ENCODE results near the gene EEF1AKMT3. TPM values are rescaled to one million over a fixed set of nuclear protein-coding genes. Genes with fewer than 3 reads are reported as not detected.
"Not testable (repeated sequence)": the region's sequence is repeated elsewhere in the genome, so short reads cannot be mapped to it uniquely, and the experiment has no call there.

EEF1AKMT3 gene
- total RNA-seq, 1 experiment from 2014 or later: 9.3 TPM

DNA sequence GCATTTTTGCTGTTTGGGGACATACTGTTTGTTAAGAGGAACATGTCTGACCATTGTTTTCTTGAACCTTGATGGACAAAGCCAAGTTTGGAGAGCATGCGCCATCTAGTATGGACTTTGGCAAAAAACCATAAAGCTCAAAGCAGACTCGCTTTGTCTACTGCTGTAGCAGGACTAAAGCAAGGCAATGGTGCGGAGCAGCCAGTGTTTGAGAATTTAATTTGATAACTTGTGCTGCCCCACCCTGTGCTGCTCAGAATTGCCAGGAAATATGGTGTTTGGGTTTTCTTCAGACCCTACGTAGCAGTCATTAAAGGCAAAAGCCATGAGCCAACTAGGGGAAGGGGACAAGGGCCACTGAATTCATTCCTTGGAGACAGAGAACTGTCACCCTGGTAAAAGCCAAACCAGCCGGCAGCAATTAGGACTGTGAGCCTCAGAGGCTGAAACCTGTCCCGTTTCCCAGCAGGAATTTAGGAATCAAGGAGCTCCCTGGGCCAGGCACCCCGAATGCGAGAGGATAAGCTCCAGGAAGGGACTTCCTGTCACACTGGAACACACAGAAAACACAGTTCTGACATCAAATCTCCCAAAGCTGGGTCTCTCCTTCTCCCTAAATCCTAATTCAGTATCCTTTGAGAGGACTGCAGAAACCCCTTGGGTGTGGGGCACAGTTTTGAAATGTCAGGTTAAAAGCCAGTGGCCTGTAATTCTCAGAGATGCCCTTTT lies 45.0 kb downstream of the EEF1AKMT3 start:
- Histone ChIP-seq H3F3A (ENCODE audit: low read length, unreplicated experiment) (no peaks in the 10 kb centered on the region), H3K27me3 (ENCODE audit: low read length) (no peaks in the 10 kb centered on the region), H3K4me2 (ENCODE audit: low read length) (no peak overlapping the region), H3K4me1 (ENCODE audit: insufficient read depth, low read length) (peaks cover 5% of the 10 kb centered on the region; the same call in 1 of the 2 replicates), H3K36me3 (ENCODE audit: low read depth, low read length) (no peaks in the 10 kb centered on the region), H3K9me2 (replicated peaks; ENCODE audit: low read length) (no peaks in the 10 kb centered on the region), H3K79me2 (ENCODE audit: low read length) (no peaks in the 10 kb centered on the region), H4K20me1 (ENCODE audit: low read length) (no peaks in the 10 kb centered on the region), H3K4me3 (ENCODE audit: low read length) (no peak overlapping the region), H3K9ac (ENCODE audit: low read length) (no peak overlapping the region), H2AFZ (ENCODE audit: low read length) (no peak overlapping the region), H3K27ac (ENCODE audit: low read length) (no peak overlapping the region), H3K9me3 (ENCODE audit: low read length) (no peaks in the 10 kb centered on the region)
- TF ChIP-seq EZH2phosphoT487 (IDR thresholded peaks at IDR 0.05; ENCODE audit: borderline replicate concordance, low read length): no peak
- TF ChIP-seq EZH2 (IDR thresholded peaks at IDR 0.05; ENCODE audit: low read length, unreplicated experiment): no peak
- TF ChIP-seq, protein P1, sequence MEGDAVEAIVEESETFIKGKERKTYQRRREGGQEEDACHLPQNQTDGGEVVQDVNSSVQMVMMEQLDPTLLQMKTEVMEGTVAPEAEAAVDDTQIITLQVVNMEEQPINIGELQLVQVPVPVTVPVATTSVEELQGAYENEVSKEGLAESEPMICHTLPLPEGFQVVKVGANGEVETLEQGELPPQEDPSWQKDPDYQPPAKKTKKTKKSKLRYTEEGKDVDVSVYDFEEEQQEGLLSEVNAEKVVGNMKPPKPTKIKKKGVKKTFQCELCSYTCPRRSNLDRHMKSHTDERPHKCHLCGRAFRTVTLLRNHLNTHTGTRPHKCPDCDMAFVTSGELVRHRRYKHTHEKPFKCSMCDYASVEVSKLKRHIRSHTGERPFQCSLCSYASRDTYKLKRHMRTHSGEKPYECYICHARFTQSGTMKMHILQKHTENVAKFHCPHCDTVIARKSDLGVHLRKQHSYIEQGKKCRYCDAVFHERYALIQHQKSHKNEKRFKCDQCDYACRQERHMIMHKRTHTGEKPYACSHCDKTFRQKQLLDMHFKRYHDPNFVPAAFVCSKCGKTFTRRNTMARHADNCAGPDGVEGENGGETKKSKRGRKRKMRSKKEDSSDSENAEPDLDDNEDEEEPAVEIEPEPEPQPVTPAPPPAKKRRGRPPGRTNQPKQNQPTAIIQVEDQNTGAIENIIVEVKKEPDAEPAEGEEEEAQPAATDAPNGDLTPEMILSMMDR (conservative IDR thresholded peaks at IDR 0.05; ENCODE audit: low read depth, low read length): no peak
- POLR2A ChIA-PET (ENCODE audit: unreplicated experiment): no interaction called here
- no TSS peak for BruUV-seq (replicated peaks)
- CTCF ChIA-PET: interaction anchor here (0.5 kb wide), 1 partner anchor 12 kb away, joined by 12 read pairs; no protein-coding TSS in a partner anchor
- intact Hi-C loops (cut with micrococcal nuclease): no loop called here
- DNase-seq: no peak
- ATAC-seq: no peak

DNA sequence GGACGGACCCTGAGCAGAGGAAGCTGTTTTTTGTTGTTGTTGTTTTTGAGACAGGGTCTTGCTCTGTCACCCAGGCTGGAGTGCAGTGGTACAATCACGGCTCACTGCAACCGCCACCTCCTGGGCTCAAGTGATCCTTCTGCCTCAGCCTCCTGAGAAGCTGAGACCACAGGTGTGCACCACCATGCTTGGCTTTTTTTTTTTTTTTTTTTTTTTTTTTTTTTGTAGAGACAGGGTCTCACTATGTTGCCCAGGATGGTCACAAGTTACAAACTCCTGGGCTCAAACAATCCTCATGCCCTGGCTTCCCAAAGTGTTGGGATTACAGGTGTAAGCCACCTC lies 45.5 kb downstream of the EEF1AKMT3 start:
- H3K9me3 ChIP-seq (ENCODE audit: low read length); H3K4me2 ChIP-seq (ENCODE audit: low read length); H2AFZ ChIP-seq (ENCODE audit: low read length); H3K4me1 ChIP-seq (ENCODE audit: insufficient read depth, low read length); DNase-seq; H3K9me2 ChIP-seq (replicated peaks; ENCODE audit: low read length); H3K36me3 ChIP-seq (ENCODE audit: low read depth, low read length); H3K4me3 ChIP-seq (ENCODE audit: low read length); ATAC-seq; POLR2A ChIA-PET (ENCODE audit: unreplicated experiment); H4K20me1 ChIP-seq (ENCODE audit: low read length); H3K27me3 ChIP-seq (ENCODE audit: low read length); H3F3A ChIP-seq (ENCODE audit: low read length, unreplicated experiment); H3K79me2 ChIP-seq (ENCODE audit: low read length); CTCF ChIA-PET; H3K9ac ChIP-seq (ENCODE audit: low read length); BruUV-seq (replicated peaks); H3K27ac ChIP-seq (ENCODE audit: low read length); intact Hi-C loops (cut with micrococcal nuclease): not testable (repeated sequence)

DNA sequence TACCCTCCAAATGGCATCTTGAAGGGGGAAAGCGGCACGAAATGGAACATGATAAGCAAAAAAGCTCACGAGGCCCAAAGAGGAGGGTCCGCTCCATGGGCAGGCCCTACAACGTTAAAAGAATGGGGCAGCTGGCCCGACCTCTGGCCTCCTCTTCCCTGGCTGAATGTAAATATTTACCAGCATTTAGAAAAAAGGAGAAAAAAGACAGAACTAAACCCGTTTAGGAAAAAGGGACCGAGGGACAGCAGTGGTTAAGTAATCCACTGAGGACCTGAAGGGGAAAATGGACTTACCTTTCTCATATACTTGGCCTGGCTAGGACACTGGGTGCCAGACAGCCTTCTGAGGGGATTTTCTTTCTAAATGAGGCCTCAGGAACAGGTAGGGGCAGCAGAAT lies 47.7 kb downstream of the EEF1AKMT3 start:
- BruUV-seq (replicated peaks); CTCF ChIA-PET; H2AFZ ChIP-seq (ENCODE audit: low read length); H4K20me1 ChIP-seq (ENCODE audit: low read length); H3K9ac ChIP-seq (ENCODE audit: low read length); H3K27ac ChIP-seq (ENCODE audit: low read length); DNase-seq; H3K27me3 ChIP-seq (ENCODE audit: low read length); H3K4me3 ChIP-seq (ENCODE audit: low read length); H3K9me3 ChIP-seq (ENCODE audit: low read length); intact Hi-C loops (cut with micrococcal nuclease); H3K79me2 ChIP-seq (ENCODE audit: low read length); ATAC-seq; H3K4me1 ChIP-seq (ENCODE audit: insufficient read depth, low read length); POLR2A ChIA-PET (ENCODE audit: unreplicated experiment); H3F3A ChIP-seq (ENCODE audit: low read length, unreplicated experiment); H3K9me2 ChIP-seq (replicated peaks; ENCODE audit: low read length); H3K4me2 ChIP-seq (ENCODE audit: low read length): not testable (repeated sequence)
- H3K36me3 ChIP-seq (ENCODE audit: low read depth, low read length): peaks cover 14% of the 10 kb centered on the region; the same call in 1 of the 2 replicates

DNA sequence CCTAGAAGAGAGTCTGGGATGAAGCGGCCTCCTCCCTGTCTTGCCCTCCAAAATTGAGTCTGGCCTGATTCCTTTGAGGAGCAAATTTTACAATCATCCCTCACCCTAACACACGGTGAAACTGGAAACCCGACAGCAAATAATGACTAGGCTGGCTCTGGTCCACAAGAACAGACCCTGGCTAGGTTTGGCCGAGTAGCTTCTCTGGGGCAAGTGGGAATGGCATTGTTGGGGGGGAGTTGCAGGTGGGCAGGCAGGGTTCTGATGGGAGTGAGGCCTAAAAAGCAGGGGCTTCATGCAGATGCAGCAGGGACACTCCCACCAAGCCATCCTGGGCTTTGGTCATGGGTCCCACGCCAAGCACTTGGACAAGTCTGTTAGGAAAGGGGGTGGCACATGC lies 48.6 kb downstream of the EEF1AKMT3 start:
- CTCF ChIA-PET; H3K4me1 ChIP-seq (ENCODE audit: insufficient read depth, low read length); H3K4me2 ChIP-seq (ENCODE audit: low read length); H3K9me3 ChIP-seq (ENCODE audit: low read length); H3K9me2 ChIP-seq (replicated peaks; ENCODE audit: low read length); POLR2A ChIA-PET (ENCODE audit: unreplicated experiment); H3F3A ChIP-seq (ENCODE audit: low read length, unreplicated experiment); H2AFZ ChIP-seq (ENCODE audit: low read length); H4K20me1 ChIP-seq (ENCODE audit: low read length); H3K27ac ChIP-seq (ENCODE audit: low read length); H3K79me2 ChIP-seq (ENCODE audit: low read length); H3K9ac ChIP-seq (ENCODE audit: low read length); BruUV-seq (replicated peaks); H3K4me3 ChIP-seq (ENCODE audit: low read length); H3K27me3 ChIP-seq (ENCODE audit: low read length); intact Hi-C loops (cut with micrococcal nuclease): not testable (repeated sequence)
- peaks cover 14% of the 10 kb centered on the region; the same call in 1 of the 2 replicates for H3K36me3 ChIP-seq (ENCODE audit: low read depth, low read length)
- peak; percentile 61 for ATAC-seq
- peak; percentile 52 for DNase-seq
